Neutrophil (primary cell): ENCODE measurements around the gene GID8.

ENCODE experiments used
- H3K27ac ChIP-seq: fragments of 200-600 bp; sonication (generic); 2 replicates; pipeline ENCODE4 v1.5.1; 2016; ENCODE audit warnings: mild to moderate bottlenecking, moderate library complexity
- H3K27me3 ChIP-seq: fragments of 200-600 bp; sonication (generic); 2 replicates; pipeline ENCODE4 v1.6.0; 2016; ENCODE audit warnings: mild to moderate bottlenecking
- H3K36me3 ChIP-seq: fragments of 200-600 bp; sonication (generic); 2 replicates; pipeline ENCODE4 v1.5.1; 2017
- H3K4me1 ChIP-seq, 2 experiments: fragments of 200-600 bp in 1 of 2; sonication (generic) in 1 of 2; 1 replicate in 1 of 2; 2 replicates in 1 of 2; pipeline versions ENCODE4 v1.5.1 to v1.6.1; 2013 to 2016; ENCODE audit warnings: low read depth in 1 of 2, low read length in 1 of 2, mild to moderate bottlenecking in 1 of 2, moderate library complexity in 1 of 2; ENCODE audit not compliant: control insufficient read depth in 1 of 2, insufficient read depth in 1 of 2
- H3K4me3 ChIP-seq, 2 experiments: fragments of 200-600 bp in 1 of 2; sonication (generic) in 1 of 2; 1 replicate in 1 of 2; 2 replicates in 1 of 2; pipeline ENCODE4 v1.5.1; 2013 to 2016; ENCODE audit warnings: low read depth in 1 of 2, low read length in 1 of 2, mild to moderate bottlenecking in 1 of 2, moderate library complexity in 1 of 2
- H3K9me3 ChIP-seq: fragments of 200-600 bp; sonication (generic); 2 replicates; pipeline ENCODE4 v1.5.1; 2016
- CTCF ChIP-seq: fragments of 200-600 bp; sonication (generic); IDR thresholded peaks from 2 replicates; pipeline ENCODE4 v1.5.1; 2016; ENCODE audit warnings: antibody characterized with exemption

The GID8 gene

GRCh38 chr20:62899633-62900051 lies 38.3 kb upstream of the GID8 start:
- H3K27ac ChIP-seq, result no peak overlapping the region
- no peaks in the 10 kb centered on the region for H3K27me3 ChIP-seq
- TF ChIP-seq CTCF, result no peak
- H3K9me3 ChIP-seq, result no peaks in the 10 kb centered on the region
- H3K36me3 ChIP-seq, result peaks cover 71% of the 10 kb centered on the region
- no peak overlapping the region for H3K4me3 ChIP-seq
- H3K4me1 ChIP-seq, result peaks cover 6 to 12% of the 10 kb centered on the region in 2 experiments

- TF ChIP-seq CTCF, result peak; percentile 80
- H3K9me3 ChIP-seq, result no peaks in the 10 kb centered on the region
- H3K27me3 ChIP-seq, result no peaks in the 10 kb centered on the region
- no peak overlapping the region for H3K4me3 ChIP-seq
- peak overlapping the region; percentile 5 for H3K27ac ChIP-seq
- peaks cover 6 to 12% of the 10 kb centered on the region in 2 experiments for H3K4me1 ChIP-seq
- peaks cover 71% of the 10 kb centered on the region for H3K36me3 ChIP-seq
Measured at GRCh38 chr20:62900052-62900691, 37.8 kb upstream of the GID8 start.

GRCh38 chr20:62900692-62901584 lies 37.0 kb upstream of the GID8 start:
- Histone ChIP-seq H3K4me1 (peaks cover 6 to 12% of the 10 kb centered on the region in 2 experiments), H3K27ac (peak overlapping the region; percentile 5), H3K27me3 (no peaks in the 10 kb centered on the region), H3K9me3 (no peaks in the 10 kb centered on the region), H3K36me3 (peaks cover 71% of the 10 kb centered on the region), H3K4me3 (no peak overlapping the region)
- TF ChIP-seq CTCF, result no peak

GRCh38 chr20:62901891-62902290 lies 36.1 kb upstream of the GID8 start:
- peaks cover 6 to 12% of the 10 kb centered on the region in 2 experiments for H3K4me1 ChIP-seq
- H3K36me3 ChIP-seq, result peaks cover 71% of the 10 kb centered on the region
- no peaks in the 10 kb centered on the region for H3K9me3 ChIP-seq
- H3K27ac ChIP-seq, result no peak overlapping the region
- no peak for TF ChIP-seq CTCF
- H3K27me3 ChIP-seq, result no peaks in the 10 kb centered on the region
- no peak overlapping the region for H3K4me3 ChIP-seq

DNA sequence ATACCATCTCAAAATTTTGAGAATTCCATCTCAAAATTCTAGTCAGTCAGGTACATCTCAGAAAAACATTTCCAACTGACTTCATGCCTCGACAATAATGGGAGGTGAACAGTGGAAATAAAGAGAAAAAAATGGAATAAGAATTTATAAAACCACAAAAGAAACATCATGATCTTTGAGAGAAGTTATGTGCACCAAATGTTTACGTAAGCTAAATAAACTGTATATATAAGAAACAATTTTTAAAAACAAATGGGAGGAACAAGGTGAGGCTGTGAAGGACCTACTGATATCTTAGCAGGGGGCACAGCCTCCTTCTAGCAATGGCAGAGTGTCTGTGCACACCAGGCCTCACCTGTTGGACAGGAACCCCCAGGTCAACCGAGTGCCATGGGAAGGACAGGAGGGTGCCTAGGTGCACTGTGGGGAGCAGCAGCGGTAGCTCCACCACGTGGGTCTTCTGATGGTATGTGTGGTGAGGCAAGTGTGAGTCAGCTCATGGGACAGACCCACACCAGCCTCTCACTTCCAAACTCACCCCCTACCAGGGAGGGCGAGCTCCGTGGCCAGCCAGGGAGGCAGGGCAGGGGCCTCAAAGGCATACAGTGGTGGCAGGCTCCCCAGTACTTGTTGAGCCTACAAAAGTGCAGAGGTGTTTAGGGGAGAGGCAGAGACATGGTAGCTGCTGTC lies 34.9 kb upstream of the GID8 start:
- no peaks in the 10 kb centered on the region for H3K9me3 ChIP-seq
- peaks cover 78% of the 10 kb centered on the region for H3K36me3 ChIP-seq
- H3K27me3 ChIP-seq, result no peaks in the 10 kb centered on the region
- no peak overlapping the region for H3K4me3 ChIP-seq
- no peak for TF ChIP-seq CTCF
- no peak overlapping the region for H3K27ac ChIP-seq
- H3K4me1 ChIP-seq, result peaks cover 6 to 12% of the 10 kb centered on the region in 2 experiments
